ENCODE data around the gene ANGEL2.
"Not testable (repeated sequence)": the region's sequence is repeated elsewhere in the genome, so short reads cannot be mapped to it uniquely, and the experiment has no call there.

ANGEL2 gene

DNA sequence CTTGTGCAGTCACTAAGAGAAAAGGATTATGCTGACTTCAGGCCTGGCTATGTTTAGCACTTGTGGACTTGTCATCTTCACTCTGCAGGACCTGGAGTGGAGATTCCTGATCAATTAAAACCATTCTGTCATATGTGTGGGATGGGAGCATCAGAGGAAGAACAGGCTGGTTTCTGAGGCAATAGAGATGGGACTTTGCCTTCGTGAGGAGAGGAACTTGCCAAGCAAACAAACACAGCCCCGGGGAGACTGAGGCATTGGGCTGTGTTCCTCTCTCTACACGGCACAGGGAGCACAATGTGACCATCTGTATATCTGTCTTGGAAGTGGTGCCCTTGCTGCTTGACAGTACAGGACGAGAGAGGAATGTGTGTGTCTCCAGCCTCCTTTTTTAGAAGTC lies 42.2 kb downstream of the ANGEL2 start:
- no peak overlapping the region for H3K4me3 ChIP-seq (ENCODE audit: low read depth, low read length)
- TF ChIP-seq, protein P1, sequence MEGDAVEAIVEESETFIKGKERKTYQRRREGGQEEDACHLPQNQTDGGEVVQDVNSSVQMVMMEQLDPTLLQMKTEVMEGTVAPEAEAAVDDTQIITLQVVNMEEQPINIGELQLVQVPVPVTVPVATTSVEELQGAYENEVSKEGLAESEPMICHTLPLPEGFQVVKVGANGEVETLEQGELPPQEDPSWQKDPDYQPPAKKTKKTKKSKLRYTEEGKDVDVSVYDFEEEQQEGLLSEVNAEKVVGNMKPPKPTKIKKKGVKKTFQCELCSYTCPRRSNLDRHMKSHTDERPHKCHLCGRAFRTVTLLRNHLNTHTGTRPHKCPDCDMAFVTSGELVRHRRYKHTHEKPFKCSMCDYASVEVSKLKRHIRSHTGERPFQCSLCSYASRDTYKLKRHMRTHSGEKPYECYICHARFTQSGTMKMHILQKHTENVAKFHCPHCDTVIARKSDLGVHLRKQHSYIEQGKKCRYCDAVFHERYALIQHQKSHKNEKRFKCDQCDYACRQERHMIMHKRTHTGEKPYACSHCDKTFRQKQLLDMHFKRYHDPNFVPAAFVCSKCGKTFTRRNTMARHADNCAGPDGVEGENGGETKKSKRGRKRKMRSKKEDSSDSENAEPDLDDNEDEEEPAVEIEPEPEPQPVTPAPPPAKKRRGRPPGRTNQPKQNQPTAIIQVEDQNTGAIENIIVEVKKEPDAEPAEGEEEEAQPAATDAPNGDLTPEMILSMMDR (IDR thresholded peaks at IDR 0.05; ENCODE audit: low read depth, low read length) = no peak

DNA sequence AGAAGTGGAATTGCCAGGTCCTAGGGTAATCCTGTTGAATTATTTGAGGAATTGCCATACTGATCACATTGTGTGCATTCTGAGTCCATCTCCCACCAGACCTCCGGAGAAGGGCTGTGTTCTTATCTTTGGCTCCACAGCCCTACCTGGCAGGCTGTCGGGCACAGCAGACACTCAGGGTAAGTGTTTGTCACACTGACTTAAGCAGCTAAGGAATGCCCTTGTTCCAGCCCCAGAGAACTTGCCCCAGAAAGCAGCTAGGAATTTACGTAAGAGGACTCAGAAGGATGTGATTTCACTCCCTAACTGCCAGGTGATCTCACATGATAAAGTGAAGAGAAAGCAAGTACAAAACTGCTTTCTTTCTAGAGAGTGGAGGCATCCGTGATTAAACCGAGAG lies 44.4 kb downstream of the ANGEL2 start:
- TF ChIP-seq, protein P1 (IDR thresholded peaks at IDR 0.05; ENCODE audit: low read depth, low read length) = no peak
- no peak overlapping the region for H3K4me3 ChIP-seq (ENCODE audit: low read depth, low read length)

DNA sequence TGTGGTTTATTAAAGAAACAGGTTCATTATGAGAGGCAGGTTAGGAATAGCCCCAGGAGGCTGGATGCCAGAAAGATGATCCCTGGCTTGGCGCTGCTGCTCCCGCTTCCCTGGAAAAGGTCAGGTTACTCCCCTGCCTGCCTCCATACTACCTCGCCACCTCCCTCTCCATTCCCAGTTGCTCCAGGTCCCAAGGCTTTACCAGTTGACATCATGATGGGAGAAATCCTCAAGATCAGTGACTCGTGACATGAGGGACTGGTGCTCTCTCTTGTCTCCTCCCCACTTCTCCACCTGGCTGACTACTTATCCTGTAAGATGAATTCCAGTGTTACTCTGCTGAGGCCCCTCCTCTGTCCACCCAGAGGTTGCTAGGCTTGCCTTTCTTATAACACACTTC lies 45.6 kb downstream of the ANGEL2 start:
- TF ChIP-seq, protein P1 (IDR thresholded peaks at IDR 0.05; ENCODE audit: low read depth, low read length) = no peak
- no peak overlapping the region for H3K4me3 ChIP-seq (ENCODE audit: low read depth, low read length)

DNA sequence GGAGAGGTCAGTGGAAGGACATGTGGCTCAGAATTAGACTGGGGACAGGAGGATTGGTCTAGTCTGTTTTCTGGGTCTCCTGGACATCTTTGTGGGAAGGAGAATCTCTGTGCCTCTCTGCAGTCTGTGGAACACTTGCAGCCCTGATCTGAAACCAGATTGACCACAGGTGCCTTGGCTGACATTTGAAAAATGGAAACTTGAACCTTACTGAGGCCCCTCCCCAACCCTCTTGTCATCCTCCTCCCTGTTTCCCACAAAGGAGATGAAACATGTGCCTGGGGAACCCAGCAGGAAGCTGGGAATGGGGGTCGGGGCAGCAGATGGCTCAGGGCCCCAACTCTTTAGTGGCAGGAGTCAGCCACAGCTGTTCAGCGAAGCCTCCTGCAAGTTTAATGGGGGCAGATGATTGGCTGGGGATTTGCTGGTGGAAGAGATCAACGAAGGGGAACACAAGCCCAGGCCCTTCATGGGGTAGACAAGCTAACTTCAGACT lies 47.3 kb downstream of the ANGEL2 start:
- H3K4me3 ChIP-seq (ENCODE audit: low read depth, low read length) = no peak overlapping the region

DNA sequence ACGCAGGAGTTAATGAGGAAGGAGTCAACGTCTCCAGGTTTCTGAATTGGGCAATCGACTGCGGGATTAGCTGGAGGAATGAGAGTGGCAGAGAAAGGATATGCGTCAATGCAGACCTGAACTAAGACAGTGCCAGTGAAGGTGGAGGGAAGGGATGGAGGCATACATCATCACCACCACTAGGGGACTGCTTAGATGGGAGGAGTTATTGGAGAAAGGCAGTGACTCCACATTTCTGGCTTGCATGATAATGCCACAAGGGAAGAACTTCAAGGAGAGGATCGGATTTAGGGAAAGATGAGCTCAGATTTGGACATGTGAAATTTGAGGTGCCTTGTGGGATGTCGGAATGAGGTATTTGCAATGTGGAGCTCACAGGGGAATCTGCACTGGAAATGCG lies 47.9 kb downstream of the ANGEL2 start:
- TF ChIP-seq, protein P1 (IDR thresholded peaks at IDR 0.05; ENCODE audit: low read depth, low read length) = peak; percentile 70
- H3K4me3 ChIP-seq (ENCODE audit: low read depth, low read length) = no peak overlapping the region

More for the DNA sequence above, 47.3 kb downstream of the ANGEL2 start:
- TF ChIP-seq, protein P1 (IDR thresholded peaks at IDR 0.05; ENCODE audit: low read depth, low read length) = no peak

DNA sequence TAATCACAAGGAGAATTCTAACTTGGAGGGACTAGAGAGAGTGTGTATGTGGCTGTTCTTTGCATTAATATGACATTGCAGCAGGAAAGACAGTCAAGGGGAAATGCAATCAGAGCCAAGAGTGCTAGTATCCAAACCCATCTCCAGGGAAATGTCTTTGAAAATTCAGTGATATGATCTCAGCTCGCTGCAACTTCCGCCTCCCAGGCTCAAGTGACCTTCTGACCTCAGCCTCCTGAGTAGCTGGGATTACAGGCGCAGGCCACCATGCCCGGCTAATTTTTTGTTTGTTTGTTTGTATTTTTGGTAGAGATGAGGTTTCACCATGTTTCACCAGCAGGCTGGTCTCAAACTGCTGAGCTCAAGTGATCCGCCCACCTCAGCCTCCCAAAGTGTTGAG lies 49.1 kb downstream of the ANGEL2 start:
- TF ChIP-seq, protein P1 (IDR thresholded peaks at IDR 0.05; ENCODE audit: low read depth, low read length) = no peak
- no peak overlapping the region for H3K4me3 ChIP-seq (ENCODE audit: low read depth, low read length)

DNA sequence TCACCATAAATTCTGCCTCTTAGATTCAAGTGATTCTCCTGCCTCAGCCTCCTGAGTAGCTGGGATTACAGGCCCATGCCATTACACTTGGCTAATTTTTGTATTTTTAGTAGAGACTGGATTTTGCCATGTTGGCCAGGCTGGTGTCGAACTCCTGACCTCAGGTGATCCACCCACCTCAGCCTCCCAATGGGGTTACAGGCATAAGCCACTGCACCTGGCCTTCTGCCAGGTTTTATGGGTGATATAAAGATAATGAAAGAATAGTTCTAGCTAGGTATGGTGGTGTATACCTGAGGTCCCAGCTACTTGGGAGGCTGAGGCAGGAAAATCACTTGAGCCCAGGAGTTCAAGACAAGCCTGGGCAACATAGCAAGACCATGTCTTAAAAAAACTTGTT lies 50.7 kb downstream of the ANGEL2 start:
- H3K4me3 ChIP-seq (ENCODE audit: low read depth, low read length) = not testable (repeated sequence)

DNA sequence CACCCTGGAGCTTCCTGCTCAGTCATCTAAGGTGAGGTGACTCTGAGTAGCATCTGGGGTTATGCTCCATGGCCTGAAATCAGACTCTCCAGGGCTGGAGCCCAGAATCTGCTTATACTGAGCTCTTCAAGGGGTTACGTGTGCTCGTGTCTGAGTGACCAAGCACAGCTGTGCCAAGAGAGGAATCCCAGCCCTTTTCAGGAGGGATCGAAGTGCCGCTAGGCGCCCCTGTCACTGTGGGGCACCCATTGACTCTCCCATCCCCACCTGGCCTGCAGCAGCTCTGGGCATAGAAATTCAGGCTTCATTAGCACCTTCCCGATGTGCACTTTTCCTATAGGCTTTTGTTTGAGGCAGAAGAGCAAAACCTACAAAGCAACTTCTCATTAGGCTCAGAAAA lies 51.6 kb downstream of the ANGEL2 start:
- TF ChIP-seq, protein P1 (IDR thresholded peaks at IDR 0.05; ENCODE audit: low read depth, low read length) = no peak
- no peak overlapping the region for H3K4me3 ChIP-seq (ENCODE audit: low read depth, low read length)

Measured in WI38 (cell line).